H9 (cell line): ENCODE results near the gene MCF2L2. TPM values are rescaled to one million over a fixed set of nuclear protein-coding genes. Genes with fewer than 3 reads are reported as not detected.

Experiments
- DNase-seq: peaks from one replicate; pipeline ENCODE4 v3.0.0-alpha.2; 2017
- H2AFZ ChIP-seq: one replicate; pipeline ENCODE4 v1.6.1; 2013; ENCODE audit warnings: mild to moderate bottlenecking, low read length, control low read depth, moderate library complexity
- H2AK5ac ChIP-seq: 2 replicates; pipeline ENCODE4 v1.6.1; 2013; ENCODE audit warnings: low read length, control low read depth, mixed read lengths; ENCODE audit not compliant: insufficient read length
- H2BK120ac ChIP-seq: one replicate; pipeline ENCODE4 v1.6.1; 2013; ENCODE audit warnings: low read depth, mild to moderate bottlenecking, low read length, control low read depth, inconsistent platforms; ENCODE audit not compliant: poor library complexity, severe bottlenecking
- H2BK12ac ChIP-seq: 2 replicates; pipeline ENCODE4 v1.6.1; 2013; ENCODE audit warnings: low read length, control low read depth, mixed read lengths, low read depth; ENCODE audit not compliant: insufficient read length
- H2BK15ac ChIP-seq: 2 replicates; pipeline ENCODE4 v1.6.1; 2013; ENCODE audit warnings: low read depth, low read length, control low read depth
- H2BK20ac ChIP-seq: one replicate; pipeline ENCODE4 v1.6.1; 2013; ENCODE audit warnings: low read depth, mild to moderate bottlenecking, low read length, control low read depth, inconsistent platforms; ENCODE audit not compliant: poor library complexity, severe bottlenecking
- H2BK5ac ChIP-seq: 2 replicates; pipeline ENCODE4 v1.6.1; 2013; ENCODE audit warnings: low read length, control low read depth, mixed read lengths; ENCODE audit not compliant: insufficient read length
- H3K14ac ChIP-seq: 2 replicates; pipeline ENCODE4 v1.6.1; 2013; ENCODE audit warnings: low read length, control low read depth; ENCODE audit not compliant: insufficient read depth
- H3K18ac ChIP-seq: 2 replicates; pipeline ENCODE4 v1.6.1; 2013; ENCODE audit warnings: low read depth, mild to moderate bottlenecking, mixed read lengths, low read length, control low read depth; ENCODE audit not compliant: insufficient read length
- H3K23ac ChIP-seq: 2 replicates; pipeline ENCODE4 v1.6.1; 2013; ENCODE audit warnings: low read length, control low read depth, mixed read lengths, low read depth; ENCODE audit not compliant: insufficient read length
- H3K23me2 ChIP-seq: 2 replicates; pipeline ENCODE4 v1.6.1; 2013; ENCODE audit warnings: low read depth, mild to moderate bottlenecking, mixed read lengths, low read length, control low read depth; ENCODE audit not compliant: insufficient read length, poor library complexity, severe bottlenecking
- H3K27ac ChIP-seq: 2 replicates; pipeline ENCODE4 v1.5.1; 2013; ENCODE audit warnings: low read length, control low read depth, mixed read lengths, low read depth; ENCODE audit not compliant: insufficient read length
- H3K27me3 ChIP-seq: 2 replicates; pipeline ENCODE4 v1.6.1; 2013; ENCODE audit warnings: low read length, control low read depth, inconsistent platforms; ENCODE audit not compliant: insufficient read depth
- H3K4ac ChIP-seq: 2 replicates; pipeline ENCODE4 v1.6.1; 2013; ENCODE audit warnings: low read depth, mild to moderate bottlenecking, control low read depth, inconsistent platforms, low read length, moderate library complexity
- H3K4me1 ChIP-seq: 2 replicates; pipeline ENCODE4 v1.6.1; 2013; ENCODE audit warnings: low read length, control low read depth, inconsistent platforms; ENCODE audit not compliant: insufficient read depth
- H3K4me2 ChIP-seq: 2 replicates; pipeline ENCODE4 v1.6.1; 2013; ENCODE audit warnings: low read length, control low read depth, mixed read lengths; ENCODE audit not compliant: insufficient read length, insufficient read depth
- H3K56ac ChIP-seq: 2 replicates; pipeline ENCODE4 v1.6.1; 2013; ENCODE audit warnings: low read depth, mild to moderate bottlenecking, mixed read lengths, low read length, control low read depth; ENCODE audit not compliant: insufficient read length
- H3K79me1 ChIP-seq: 2 replicates; pipeline ENCODE4 v1.6.1; 2013; ENCODE audit warnings: low read depth, mild to moderate bottlenecking, moderate library complexity, low read length, control low read depth, inconsistent platforms; ENCODE audit not compliant: insufficient read depth, poor library complexity, severe bottlenecking
- H3K79me2 ChIP-seq: 2 replicates; pipeline ENCODE4 v1.6.1; 2013; ENCODE audit warnings: low read length, control low read depth, inconsistent platforms; ENCODE audit not compliant: insufficient read depth
- H3K9ac ChIP-seq: 2 replicates; pipeline ENCODE4 v1.6.1; 2013; ENCODE audit warnings: low read length, control low read depth, mixed read lengths; ENCODE audit not compliant: insufficient read length; ENCODE audit errors: extremely low read depth
- H3K9me3 ChIP-seq: one replicate; pipeline ENCODE4 v1.6.1; 2013; ENCODE audit warnings: low read depth, low read length, inconsistent platforms; ENCODE audit not compliant: control insufficient read depth
- H3T11ph ChIP-seq: one replicate; pipeline ENCODE4 v1.6.1; 2013; ENCODE audit warnings: mild to moderate bottlenecking, low read length, control low read depth, inconsistent platforms
- H4K20me1 ChIP-seq: one replicate; pipeline ENCODE4 v1.6.1; 2013; ENCODE audit not compliant: control insufficient read depth, insufficient read length, insufficient read depth
- H4K5ac ChIP-seq: 2 replicates; pipeline ENCODE4 v1.6.1; 2013; ENCODE audit warnings: low read depth, mild to moderate bottlenecking, mixed read lengths, low read length, control low read depth; ENCODE audit not compliant: insufficient read length
- H4K8ac ChIP-seq: replicated peaks from 2 replicates; pipeline ENCODE4 v1.6.1; 2013; ENCODE audit warnings: low read length, control low read depth, mixed read lengths, low read depth; ENCODE audit not compliant: insufficient read length
- H4K91ac ChIP-seq: 2 replicates; pipeline ENCODE4 v1.6.1; 2013; ENCODE audit warnings: low read depth, mild to moderate bottlenecking, moderate library complexity, mixed read lengths, low read length, control low read depth; ENCODE audit not compliant: insufficient read length
- H3K27ac Mint-ChIP-seq, 3 experiments: 2 replicates in 2 of 3; 3 replicates in 1 of 3; pipeline ENCODE4 v1.8.0; 2020 to 2021; ENCODE audit warnings: mixed read lengths in 3 of 3, mild to moderate bottlenecking in 1 of 3, moderate library complexity in 1 of 3
- H3K27me3 Mint-ChIP-seq: 2 replicates; pipeline ENCODE4 v1.8.0; 2021; ENCODE audit warnings: low read depth, mild to moderate bottlenecking, moderate library complexity, mixed read lengths
- H3K36me3 Mint-ChIP-seq, 3 experiments: 2 replicates in 2 of 3; 3 replicates in 1 of 3; pipeline ENCODE4 v1.8.0; 2020 to 2021; ENCODE audit warnings: low read depth in 3 of 3, mixed read lengths in 3 of 3; ENCODE audit not compliant: insufficient read depth in 1 of 3
- H3K4me1 Mint-ChIP-seq, 2 experiments: 2 replicates each; pipeline ENCODE4 v1.8.0; 2020; ENCODE audit warnings: mixed read lengths in 2 of 2
- H3K4me3 Mint-ChIP-seq, 2 experiments: 2 replicates in 1 of 2; 3 replicates in 1 of 2; pipeline ENCODE4 v1.8.0; 2020 to 2021; ENCODE audit warnings: mild to moderate bottlenecking in 2 of 2, mixed read lengths in 2 of 2, moderate library complexity in 1 of 2
- H3K9me3 Mint-ChIP-seq, 2 experiments: 2 replicates in 1 of 2; 3 replicates in 1 of 2; pipeline ENCODE4 v1.8.0; 2020; ENCODE audit warnings: mild to moderate bottlenecking in 2 of 2, mixed read lengths in 2 of 2, moderate library complexity in 1 of 2
- CTCF ChIP-seq: fragments of 200-600 bp; sonication (generic); conservative IDR thresholded peaks from 3 replicates; pipeline ENCODE4 v1.8.0; 2021; ENCODE audit warnings: antibody characterized with exemption, mild to moderate bottlenecking
- WGBS: extraction: QIAGEN DNeasy Blood & Tissue Kit; methylation state at CpG from one replicate; pipeline ENCODE4 v1.1.7; 2013; ENCODE audit warnings: missing lambda C conversion rate, low lambda C conversion rate, mixed read lengths; ENCODE audit not compliant: insufficient read length; ENCODE audit errors: extremely low coverage; 5-methylcytosine and 5-hydroxymethylcytosine counted together
- total RNA-seq: library from RNA; stranded (reverse); gene quantifications from 2 replicates; pipeline ENCODE4 v1.2.1, GENCODE V29; 2021

MCF2L2 gene
- total RNA-seq, 1 experiment from 2014 or later, result 6.4 TPM

- H2AK5ac ChIP-seq, result no peak overlapping the region
- peaks cover 0 to 14% (median 3%) of the 10 kb centered on the region in 3 experiments; a peak in 4 of 7 replicates for H3K36me3 Mint-ChIP-seq
- no peak overlapping the region for H2AFZ ChIP-seq
- no peak overlapping the region for H3T11ph ChIP-seq
- TF ChIP-seq CTCF, result no peak
- no peaks in the 10 kb centered on the region; the same call in 1 of the 2 replicates for H3K27me3 Mint-ChIP-seq
- no peak overlapping the region for H2BK120ac ChIP-seq
- no peak overlapping the region for H3K4me3 Mint-ChIP-seq
- no peak overlapping the region for H2BK12ac ChIP-seq
- no peak for DNase-seq
- no peaks in the 10 kb centered on the region; a peak in 1 of 5 replicates for H3K9me3 Mint-ChIP-seq
- no peak overlapping the region for H4K5ac ChIP-seq
- no peak overlapping the region for H4K91ac ChIP-seq
- H3K18ac ChIP-seq, result no peak overlapping the region
- H3K4me2 ChIP-seq, result no peak overlapping the region
- no peaks in the 10 kb centered on the region for H3K23me2 ChIP-seq
- no peak overlapping the region for H3K23ac ChIP-seq
- no peaks in the 10 kb centered on the region for H3K27me3 ChIP-seq
- no peaks in the 10 kb centered on the region for H3K4me1 ChIP-seq
- H3K4me1 Mint-ChIP-seq, result no peaks in the 10 kb centered on the region
- H3K56ac ChIP-seq, result no peak overlapping the region
- H4K8ac ChIP-seq, result no peak overlapping the region
- H2BK15ac ChIP-seq, result no peak overlapping the region
- H3K14ac ChIP-seq, result no peak overlapping the region
- H4K20me1 ChIP-seq, result no peaks in the 10 kb centered on the region
- H3K9me3 ChIP-seq, result no peaks in the 10 kb centered on the region
- no peak overlapping the region for H3K27ac Mint-ChIP-seq
- WGBS, result no CpG with 5 or more reads among the region's 3 CpGs
- no peaks in the 10 kb centered on the region for H3K79me2 ChIP-seq
- no peak overlapping the region for H2BK5ac ChIP-seq
- no peak overlapping the region for H2BK20ac ChIP-seq
- no peaks in the 10 kb centered on the region for H3K79me1 ChIP-seq
- H3K4ac ChIP-seq, result no peak overlapping the region
- no peak overlapping the region for H3K27ac ChIP-seq
- H3K9ac ChIP-seq, result no peak overlapping the region
These were observed 67.3 kb downstream of the MCF2L2 start for GRCh38 chr3:183360971-183361624.
